ENCODE results near the gene CRYZL1. TPM values are rescaled to one million over a fixed set of nuclear protein-coding genes. Genes with fewer than 3 reads are reported as not detected.
"Not testable (repeated sequence)": the region's sequence is repeated elsewhere in the genome, so short reads cannot be mapped to it uniquely, and the experiment has no call there.

CRYZL1 gene
- total RNA-seq, 4 donors from 2014 or later: 27.9 to 53.5 (median 33.9) TPM

DNA sequence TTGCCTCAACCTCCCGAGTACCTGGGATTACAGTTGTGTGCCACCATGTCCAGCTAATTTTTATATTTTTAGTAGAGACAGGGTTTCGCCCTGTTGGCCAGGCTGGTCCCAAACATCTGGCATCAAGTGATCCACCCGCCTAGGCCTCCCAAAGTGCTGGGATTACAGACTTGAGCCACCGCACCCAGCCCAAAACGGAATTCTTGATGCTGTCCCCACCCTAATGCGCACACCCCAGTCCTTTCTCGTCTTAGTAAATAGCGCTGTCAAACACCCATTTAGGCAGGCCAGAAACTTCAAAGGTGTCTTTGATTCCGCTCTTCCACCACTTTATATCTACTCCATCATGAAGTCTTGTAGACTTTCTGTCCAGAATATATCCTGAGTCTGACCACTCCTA, 35.9 kb upstream of the CRYZL1 start:
- Histone ChIP-seq H3K4me1 (no peaks in the 10 kb centered on the region), H3K4me3 (replicated peaks in 1 of 3) (no peak overlapping the region), H3K9me3 (no peaks in the 10 kb centered on the region), H3K36me3 (no peaks in the 10 kb centered on the region), H3K27ac (no peak overlapping the region), H3K27me3 (no peaks in the 10 kb centered on the region)
- no peak for TF ChIP-seq POLR2A (IDR thresholded peaks at IDR 0.05)
- TF ChIP-seq, protein P1, sequence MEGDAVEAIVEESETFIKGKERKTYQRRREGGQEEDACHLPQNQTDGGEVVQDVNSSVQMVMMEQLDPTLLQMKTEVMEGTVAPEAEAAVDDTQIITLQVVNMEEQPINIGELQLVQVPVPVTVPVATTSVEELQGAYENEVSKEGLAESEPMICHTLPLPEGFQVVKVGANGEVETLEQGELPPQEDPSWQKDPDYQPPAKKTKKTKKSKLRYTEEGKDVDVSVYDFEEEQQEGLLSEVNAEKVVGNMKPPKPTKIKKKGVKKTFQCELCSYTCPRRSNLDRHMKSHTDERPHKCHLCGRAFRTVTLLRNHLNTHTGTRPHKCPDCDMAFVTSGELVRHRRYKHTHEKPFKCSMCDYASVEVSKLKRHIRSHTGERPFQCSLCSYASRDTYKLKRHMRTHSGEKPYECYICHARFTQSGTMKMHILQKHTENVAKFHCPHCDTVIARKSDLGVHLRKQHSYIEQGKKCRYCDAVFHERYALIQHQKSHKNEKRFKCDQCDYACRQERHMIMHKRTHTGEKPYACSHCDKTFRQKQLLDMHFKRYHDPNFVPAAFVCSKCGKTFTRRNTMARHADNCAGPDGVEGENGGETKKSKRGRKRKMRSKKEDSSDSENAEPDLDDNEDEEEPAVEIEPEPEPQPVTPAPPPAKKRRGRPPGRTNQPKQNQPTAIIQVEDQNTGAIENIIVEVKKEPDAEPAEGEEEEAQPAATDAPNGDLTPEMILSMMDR (IDR thresholded peaks at IDR 0.05): no peak
- WGBS, 2 donors: 97 to 99% methylated on average over 9 of the region's 9 CpGs
- DNase-seq: no peak
- intact Hi-C loops (cut with DNase I): no loop called here

DNA sequence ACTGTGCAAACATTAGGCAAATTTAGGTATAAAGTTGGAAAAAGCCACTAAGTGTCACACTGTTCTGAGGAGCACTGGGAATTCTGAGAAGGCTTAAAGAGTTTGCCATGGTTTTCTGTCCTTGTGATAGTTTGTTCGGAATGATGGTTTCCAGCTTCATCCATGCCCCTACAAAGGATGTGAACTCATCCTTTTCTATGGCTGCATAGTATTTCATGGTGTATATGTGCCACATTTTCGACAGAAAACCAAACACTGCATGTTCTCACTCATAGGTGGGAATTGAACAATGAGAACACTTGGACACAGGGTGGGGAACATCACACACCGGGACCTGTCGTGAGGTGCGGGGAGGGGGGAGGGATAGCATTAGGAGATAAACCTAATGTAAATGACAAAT, 35.1 kb upstream of the CRYZL1 start:
- H3K4me1 ChIP-seq; intact Hi-C loops (cut with DNase I); H3K27me3 ChIP-seq; H3K36me3 ChIP-seq; H3K27ac ChIP-seq; H3K4me3 ChIP-seq (replicated peaks in 1 of 3); DNase-seq; H3K9me3 ChIP-seq: not testable (repeated sequence)
- 97% methylated on average over 5 of the region's 5 CpGs for WGBS, 2 donors

DNA sequence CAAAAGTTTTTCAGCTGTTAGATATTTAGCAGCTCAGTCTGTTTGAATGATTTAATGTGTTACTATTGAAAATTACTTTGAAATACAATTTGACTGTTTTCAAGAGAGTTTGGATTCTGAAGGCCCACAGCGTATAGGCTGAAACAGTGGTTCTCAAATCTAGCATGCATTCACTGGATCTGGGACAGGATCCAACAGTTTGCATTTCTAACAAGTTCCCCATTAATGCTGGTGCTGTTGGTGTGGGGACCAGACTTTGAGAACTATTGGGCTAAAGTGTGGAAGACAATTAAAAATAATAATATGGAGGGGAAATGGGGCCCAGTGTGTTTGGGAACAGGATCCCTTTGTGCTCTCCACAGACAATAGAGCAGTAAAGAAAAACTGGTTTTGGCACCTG, 32.7 kb upstream of the CRYZL1 start:
- Histone ChIP-seq H3K4me1 (no peaks in the 10 kb centered on the region), H3K27ac (no peak overlapping the region), H3K36me3 (no peaks in the 10 kb centered on the region), H3K9me3 (no peaks in the 10 kb centered on the region), H3K4me3 (replicated peaks in 1 of 3) (no peak overlapping the region), H3K27me3 (no peaks in the 10 kb centered on the region)
- 24 to 47% methylated on average over 1 of the region's 1 CpG for WGBS, 2 donors
- intact Hi-C loops (cut with DNase I): no loop called here
- no peak for DNase-seq
- TF ChIP-seq, protein P1 (IDR thresholded peaks at IDR 0.05): no peak
- TF ChIP-seq POLR2A (IDR thresholded peaks at IDR 0.05): no peak

DNA sequence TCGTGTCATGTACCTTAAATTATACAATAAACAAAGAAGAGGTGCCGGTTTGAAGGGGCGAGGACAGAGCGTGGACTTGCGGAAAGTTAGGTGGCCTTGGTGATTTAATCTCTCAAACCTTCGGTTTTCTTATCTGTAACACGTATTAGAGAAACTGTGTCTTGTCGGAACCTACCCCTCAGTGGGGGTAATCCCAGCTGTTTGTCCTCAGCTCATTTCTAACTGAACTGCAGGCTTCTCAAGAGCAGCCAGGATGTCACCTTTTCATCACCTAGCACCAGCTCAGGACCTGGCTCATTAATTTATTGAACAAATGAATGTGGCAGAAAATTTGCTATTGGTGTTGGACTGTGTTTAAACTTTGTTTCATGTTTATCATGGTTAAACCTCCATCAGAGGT, 31.9 kb upstream of the CRYZL1 start:
- TF ChIP-seq POLR2A (IDR thresholded peaks at IDR 0.05): no peak
- TF ChIP-seq, protein P1 (IDR thresholded peaks at IDR 0.05): no peak
- Histone ChIP-seq H3K9me3 (no peaks in the 10 kb centered on the region), H3K36me3 (no peaks in the 10 kb centered on the region), H3K4me3 (replicated peaks in 1 of 3) (no peak overlapping the region), H3K27ac (no peak overlapping the region), H3K4me1 (peaks cover 0 to 5% of the 10 kb centered on the region in 2 donors), H3K27me3 (no peaks in the 10 kb centered on the region)
- WGBS, 2 donors: 88 to 92% methylated on average over 8 of the region's 8 CpGs
- DNase-seq: no peak
- intact Hi-C loops (cut with DNase I): no loop called here

DNA sequence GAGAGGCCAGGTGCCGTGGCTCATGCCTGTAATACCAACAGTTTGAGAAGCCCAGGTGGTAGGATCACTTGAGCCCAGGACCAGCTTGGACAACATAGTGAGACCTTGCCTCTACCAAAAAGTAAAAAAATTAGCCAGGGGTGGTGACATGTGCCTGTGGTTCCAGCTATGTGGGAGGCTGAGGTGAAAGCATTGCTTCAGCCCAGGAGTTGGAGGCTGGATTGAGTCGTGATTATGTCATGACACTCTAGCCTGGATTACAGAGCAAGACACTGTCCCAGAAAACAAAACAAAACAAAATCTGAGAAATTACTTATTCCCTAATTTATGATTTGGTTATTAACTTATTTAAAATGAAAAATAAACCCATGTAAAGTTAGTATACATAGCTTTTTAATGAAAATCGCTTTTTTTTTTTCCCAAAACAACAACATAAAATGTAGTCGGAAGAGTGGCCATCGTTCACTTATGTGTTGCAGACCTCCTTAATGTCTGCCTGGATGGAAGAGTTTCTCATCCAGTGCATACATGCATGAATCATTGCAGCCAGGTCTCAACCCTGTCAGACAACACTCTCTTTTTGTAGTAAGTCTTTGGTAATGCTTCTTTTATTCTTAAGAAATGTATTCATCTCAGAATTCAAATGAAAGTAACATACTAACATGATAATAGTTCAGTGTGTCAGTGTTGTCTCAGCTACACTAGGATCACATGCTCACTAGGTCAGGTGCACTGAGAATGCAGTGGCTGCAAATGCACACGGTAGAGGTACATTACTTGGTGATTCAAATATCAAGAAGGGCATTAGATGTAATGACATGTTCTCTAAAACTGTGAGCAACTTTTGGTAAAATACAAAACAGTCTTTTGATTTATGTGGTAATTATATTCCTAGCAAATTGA, 28.8 kb upstream of the CRYZL1 start:
- no peaks in the 10 kb centered on the region for H3K9me3 ChIP-seq
- intact Hi-C loops (cut with DNase I): no loop called here
- no peak overlapping the region for H3K27ac ChIP-seq
- DNase-seq: no peak
- H3K4me3 ChIP-seq (replicated peaks in 1 of 3): no peak overlapping the region
- H3K4me1 ChIP-seq: peaks cover 0 to 7% of the 10 kb centered on the region in 2 donors
- H3K36me3 ChIP-seq: no peaks in the 10 kb centered on the region
- 88 to 91% methylated on average over 6 of the region's 6 CpGs for WGBS, 2 donors
- no peaks in the 10 kb centered on the region for H3K27me3 ChIP-seq
- TF ChIP-seq, protein P1 (IDR thresholded peaks at IDR 0.05): no peak
- no peak for TF ChIP-seq POLR2A (IDR thresholded peaks at IDR 0.05)
